ENCODE measurements around the gene RSU1.

DNA sequence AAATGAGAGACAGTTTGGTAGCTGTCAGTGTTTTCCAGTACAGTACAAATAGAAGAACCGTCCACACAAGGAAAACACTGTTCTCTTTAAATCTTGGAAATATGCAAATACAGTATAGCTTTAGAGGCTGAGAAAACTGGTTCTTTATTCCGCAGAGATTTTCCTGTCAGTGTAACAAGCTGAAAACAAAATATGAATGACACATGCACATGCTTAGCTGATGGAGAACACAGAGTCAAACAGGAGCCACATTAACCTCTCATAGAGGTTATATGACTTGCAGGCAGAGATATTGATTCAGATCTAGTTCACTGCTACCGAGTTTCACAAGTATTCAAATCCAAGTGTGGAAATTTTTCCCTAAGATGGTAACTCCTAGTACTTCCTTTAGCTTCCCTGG, 160.3 kb downstream of the RSU1 start:
- TF ChIP-seq, protein P1, sequence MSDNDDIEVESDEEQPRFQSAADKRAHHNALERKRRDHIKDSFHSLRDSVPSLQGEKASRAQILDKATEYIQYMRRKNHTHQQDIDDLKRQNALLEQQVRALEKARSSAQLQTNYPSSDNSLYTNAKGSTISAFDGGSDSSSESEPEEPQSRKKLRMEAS (IDR thresholded peaks at IDR 0.05; ENCODE audit: low read depth, low read length) = no peak
- TF ChIP-seq FOXM1 (IDR thresholded peaks at IDR 0.05; ENCODE audit: low read depth, low read length) (no peak), EP300 (IDR thresholded peaks at IDR 0.05; ENCODE audit: borderline replicate concordance in 1 of 2, control insufficient read depth in 1 of 2, low read depth in 2 of 2, low read length in 2 of 2) (no peak), YY1 (IDR thresholded peaks at IDR 0.05; ENCODE audit: low read depth, low read length) (no peak), ZNF384 (IDR thresholded peaks at IDR 0.05; ENCODE audit: borderline replicate concordance, low read depth, low read length) (no peak), CEBPB (IDR thresholded peaks at IDR 0.05; ENCODE audit: borderline replicate concordance in 1 of 2, low read depth in 2 of 2, low read length in 2 of 2) (no peak), BHLHE40 (IDR thresholded peaks at IDR 0.05; ENCODE audit: borderline replicate concordance in 1 of 2, low read depth in 2 of 2, low read length in 1 of 2) (no peak)
- TF ChIP-seq, protein P2, sequence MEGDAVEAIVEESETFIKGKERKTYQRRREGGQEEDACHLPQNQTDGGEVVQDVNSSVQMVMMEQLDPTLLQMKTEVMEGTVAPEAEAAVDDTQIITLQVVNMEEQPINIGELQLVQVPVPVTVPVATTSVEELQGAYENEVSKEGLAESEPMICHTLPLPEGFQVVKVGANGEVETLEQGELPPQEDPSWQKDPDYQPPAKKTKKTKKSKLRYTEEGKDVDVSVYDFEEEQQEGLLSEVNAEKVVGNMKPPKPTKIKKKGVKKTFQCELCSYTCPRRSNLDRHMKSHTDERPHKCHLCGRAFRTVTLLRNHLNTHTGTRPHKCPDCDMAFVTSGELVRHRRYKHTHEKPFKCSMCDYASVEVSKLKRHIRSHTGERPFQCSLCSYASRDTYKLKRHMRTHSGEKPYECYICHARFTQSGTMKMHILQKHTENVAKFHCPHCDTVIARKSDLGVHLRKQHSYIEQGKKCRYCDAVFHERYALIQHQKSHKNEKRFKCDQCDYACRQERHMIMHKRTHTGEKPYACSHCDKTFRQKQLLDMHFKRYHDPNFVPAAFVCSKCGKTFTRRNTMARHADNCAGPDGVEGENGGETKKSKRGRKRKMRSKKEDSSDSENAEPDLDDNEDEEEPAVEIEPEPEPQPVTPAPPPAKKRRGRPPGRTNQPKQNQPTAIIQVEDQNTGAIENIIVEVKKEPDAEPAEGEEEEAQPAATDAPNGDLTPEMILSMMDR (IDR thresholded peaks at IDR 0.05 in 2 of 3, conservative IDR thresholded peaks at IDR 0.05 in 1 of 3; ENCODE audit: control insufficient read depth in 2 of 3, extremely low read depth in 1 of 3, insufficient read depth in 1 of 3, low read depth in 3 of 3, low read length in 3 of 3) = no peak
- TF ChIP-seq, protein P3, sequence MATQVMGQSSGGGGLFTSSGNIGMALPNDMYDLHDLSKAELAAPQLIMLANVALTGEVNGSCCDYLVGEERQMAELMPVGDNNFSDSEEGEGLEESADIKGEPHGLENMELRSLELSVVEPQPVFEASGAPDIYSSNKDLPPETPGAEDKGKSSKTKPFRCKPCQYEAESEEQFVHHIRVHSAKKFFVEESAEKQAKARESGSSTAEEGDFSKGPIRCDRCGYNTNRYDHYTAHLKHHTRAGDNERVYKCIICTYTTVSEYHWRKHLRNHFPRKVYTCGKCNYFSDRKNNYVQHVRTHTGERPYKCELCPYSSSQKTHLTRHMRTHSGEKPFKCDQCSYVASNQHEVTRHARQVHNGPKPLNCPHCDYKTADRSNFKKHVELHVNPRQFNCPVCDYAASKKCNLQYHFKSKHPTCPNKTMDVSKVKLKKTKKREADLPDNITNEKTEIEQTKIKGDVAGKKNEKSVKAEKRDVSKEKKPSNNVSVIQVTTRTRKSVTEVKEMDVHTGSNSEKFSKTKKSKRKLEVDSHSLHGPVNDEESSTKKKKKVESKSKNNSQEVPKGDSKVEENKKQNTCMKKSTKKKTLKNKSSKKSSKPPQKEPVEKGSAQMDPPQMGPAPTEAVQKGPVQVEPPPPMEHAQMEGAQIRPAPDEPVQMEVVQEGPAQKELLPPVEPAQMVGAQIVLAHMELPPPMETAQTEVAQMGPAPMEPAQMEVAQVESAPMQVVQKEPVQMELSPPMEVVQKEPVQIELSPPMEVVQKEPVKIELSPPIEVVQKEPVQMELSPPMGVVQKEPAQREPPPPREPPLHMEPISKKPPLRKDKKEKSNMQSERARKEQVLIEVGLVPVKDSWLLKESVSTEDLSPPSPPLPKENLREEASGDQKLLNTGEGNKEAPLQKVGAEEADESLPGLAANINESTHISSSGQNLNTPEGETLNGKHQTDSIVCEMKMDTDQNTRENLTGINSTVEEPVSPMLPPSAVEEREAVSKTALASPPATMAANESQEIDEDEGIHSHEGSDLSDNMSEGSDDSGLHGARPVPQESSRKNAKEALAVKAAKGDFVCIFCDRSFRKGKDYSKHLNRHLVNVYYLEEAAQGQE (IDR thresholded peaks at IDR 0.05; ENCODE audit: low read depth, low read length) = no peak
